Germinal center (tissue), 1 donor: ENCODE data around the gene RNU6-1.

Experiments used
- DNase-seq: peaks from one replicate; pipeline ENCODE4 v3.0.0; 2012; ENCODE audit warnings: mixed read lengths, low spot score

RNU6-1 gene

GRCh38 chr15:67820992-67821783 lies 18.7 kb downstream of the RNU6-1 start:
- DNase-seq, result no peak

- DNase-seq, result no peak
Observed at GRCh38 chr15:67820122-67820991, 19.5 kb downstream of the RNU6-1 start.

DNA sequence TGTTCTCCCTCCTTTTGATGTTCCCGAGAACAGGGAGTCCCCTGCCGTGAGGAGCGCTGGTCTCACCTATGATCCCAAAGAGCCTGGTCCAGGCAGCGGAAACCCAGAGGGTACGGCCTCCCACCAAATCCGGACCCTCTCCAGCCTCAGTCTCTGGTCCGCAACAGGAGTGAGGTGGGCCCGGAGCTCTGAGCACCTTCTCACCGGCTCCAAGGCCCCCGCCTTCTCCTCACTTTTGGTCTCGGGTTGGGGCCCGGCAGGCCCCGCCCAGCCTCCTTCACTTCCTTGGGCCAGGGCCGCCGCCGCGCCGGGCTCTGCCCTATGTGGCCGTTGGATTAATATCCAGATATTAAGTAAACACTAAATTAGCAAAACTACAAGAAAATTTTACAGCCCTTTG lies 20.2 kb downstream of the RNU6-1 start:
- DNase-seq, result no peak

DNA sequence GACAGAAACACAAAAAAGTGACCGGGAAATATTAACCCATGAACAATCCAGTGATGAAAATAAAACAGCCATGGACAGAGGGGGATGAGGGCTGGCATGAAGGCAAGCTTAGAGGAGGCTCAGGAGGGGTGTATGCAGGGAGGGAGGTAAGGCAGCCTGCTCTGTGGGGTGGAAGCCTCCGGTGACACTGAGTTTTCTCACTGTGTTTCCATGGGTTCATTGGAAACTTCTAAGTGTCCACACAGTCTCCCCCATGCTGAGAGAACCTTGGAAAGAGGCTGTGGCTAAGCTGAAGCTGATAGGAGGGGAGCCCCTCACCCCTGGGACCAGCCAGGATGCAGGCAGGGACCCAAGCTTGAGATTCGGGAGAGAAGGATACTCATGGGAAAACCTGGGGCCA lies 21.4 kb downstream of the RNU6-1 start:
- no peak for DNase-seq

- no peak for DNase-seq
Observed at GRCh38 chr15:67816668-67817067, 23.2 kb downstream of the RNU6-1 start.

DNA sequence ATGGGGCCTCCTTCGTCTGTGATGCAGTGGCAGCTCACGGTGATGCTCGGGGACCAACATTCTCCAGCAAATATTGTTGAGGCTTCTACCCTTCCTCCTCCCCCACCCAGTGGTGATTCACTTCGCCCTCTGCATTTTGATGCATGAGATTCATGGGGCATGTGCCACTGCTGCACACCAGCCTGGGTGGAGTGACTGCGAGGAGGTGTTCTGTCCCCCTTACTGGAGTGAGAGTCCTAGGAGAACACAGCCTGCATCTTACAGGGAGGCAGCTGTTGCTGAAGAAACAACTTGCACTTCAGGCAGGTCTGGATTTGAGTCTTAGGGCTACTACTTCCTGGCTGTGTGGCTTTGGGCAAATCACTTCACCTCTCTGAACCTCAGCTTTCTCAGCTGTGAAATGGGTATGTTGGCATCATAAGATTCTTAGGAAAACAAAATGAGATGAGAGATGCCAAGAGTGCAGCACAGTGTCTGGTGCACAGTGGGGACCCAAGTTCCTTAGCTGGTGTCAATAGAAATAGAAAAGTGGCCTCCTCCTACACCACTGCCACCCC lies 24.7 kb downstream of the RNU6-1 start:
- no peak for DNase-seq

DNA sequence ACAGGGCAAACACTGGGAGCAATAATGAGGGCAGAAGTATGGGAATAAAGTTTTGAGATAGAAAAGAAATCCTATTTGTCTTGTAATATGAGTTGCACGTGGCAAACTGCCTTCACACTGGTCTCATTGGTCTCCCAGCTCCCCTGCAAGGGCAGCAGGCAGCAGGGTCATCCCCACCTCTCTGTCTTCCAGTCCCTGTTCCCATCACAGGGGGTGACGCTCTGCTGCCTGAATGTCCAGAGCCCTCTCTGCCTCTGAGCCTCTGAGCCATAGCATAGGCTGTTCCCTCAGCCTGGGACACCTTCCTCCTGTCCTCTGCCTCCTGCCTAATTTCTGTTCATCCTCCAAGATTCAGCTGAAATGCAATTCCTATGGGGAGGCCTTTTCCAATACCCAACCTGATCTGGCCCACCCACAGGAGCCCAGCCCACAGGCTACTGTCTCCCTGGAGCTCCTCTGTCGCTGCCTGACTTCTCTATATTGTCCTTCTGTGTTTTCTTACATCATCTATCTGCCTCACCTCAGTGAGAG lies 26.7 kb downstream of the RNU6-1 start:
- DNase-seq, result no peak

GRCh38 chr15:67812241-67812644 lies 27.6 kb downstream of the RNU6-1 start:
- no peak for DNase-seq

DNA sequence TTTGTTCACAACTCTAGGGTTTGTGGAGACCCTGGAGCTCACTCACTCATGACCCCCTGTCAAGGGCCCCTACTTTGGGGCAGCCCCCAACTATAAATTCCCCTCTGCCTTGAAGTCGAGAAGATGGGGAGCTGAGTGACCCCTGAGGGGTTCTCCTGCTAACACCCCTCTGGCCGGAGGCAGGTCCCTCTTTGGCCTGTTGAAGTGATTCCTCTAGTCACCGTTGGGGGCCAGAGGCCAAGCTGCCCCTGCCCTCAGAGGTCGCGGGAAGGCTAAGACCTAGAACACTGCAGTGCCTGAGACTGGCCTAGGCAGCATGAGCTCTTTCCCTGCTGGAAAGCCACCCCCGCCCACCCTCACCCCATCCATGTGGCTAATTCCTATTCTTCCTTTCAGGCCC lies 30.0 kb downstream of the RNU6-1 start:
- DNase-seq, result no peak

DNA sequence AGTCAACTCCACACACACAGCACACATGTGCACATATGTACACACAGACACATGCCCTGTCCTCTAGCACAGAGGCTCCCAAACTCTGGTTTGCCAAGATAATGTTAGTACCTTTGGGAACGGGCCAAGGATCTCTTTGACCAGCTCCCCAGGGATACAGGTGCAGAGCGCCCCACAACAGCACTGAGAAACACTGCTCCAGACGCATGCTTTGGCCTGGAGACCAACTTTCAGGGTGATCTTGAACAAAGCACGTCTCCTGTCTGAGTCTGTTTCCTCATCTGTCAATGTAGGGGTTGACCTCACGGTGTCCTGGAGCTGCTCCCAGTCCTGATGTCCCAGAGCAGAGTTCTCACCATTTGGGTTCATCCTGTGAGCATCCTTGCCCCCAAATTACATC lies 30.4 kb downstream of the RNU6-1 start:
- no peak for DNase-seq

- DNase-seq, result no peak
Observed at GRCh38 chr15:67808821-67809220, 31.0 kb downstream of the RNU6-1 start.

GRCh38 chr15:67807836-67808235 lies 32.0 kb downstream of the RNU6-1 start:
- DNase-seq, result no peak

DNA sequence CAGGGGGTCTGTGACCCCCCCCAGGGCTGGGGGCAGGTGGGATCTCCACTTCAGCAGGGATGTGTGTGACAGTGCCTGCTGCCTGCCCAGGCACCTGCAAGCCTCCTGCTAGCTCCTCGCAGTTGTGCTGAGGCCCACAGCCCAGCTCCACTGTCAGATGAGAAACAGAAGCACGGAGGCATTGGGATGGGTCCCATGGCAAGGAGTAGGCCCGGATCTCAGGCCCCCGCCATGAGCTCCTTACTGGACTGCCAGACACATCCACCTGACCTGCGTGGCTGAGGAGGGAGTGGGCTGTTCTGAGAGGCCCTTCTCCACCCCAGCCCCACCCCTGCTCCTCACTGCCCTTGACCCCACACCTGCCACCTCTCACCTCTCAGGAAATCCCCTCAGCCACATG lies 32.7 kb downstream of the RNU6-1 start:
- DNase-seq, result no peak

GRCh38 chr15:67806536-67806935 lies 33.3 kb downstream of the RNU6-1 start:
- no peak for DNase-seq

DNA sequence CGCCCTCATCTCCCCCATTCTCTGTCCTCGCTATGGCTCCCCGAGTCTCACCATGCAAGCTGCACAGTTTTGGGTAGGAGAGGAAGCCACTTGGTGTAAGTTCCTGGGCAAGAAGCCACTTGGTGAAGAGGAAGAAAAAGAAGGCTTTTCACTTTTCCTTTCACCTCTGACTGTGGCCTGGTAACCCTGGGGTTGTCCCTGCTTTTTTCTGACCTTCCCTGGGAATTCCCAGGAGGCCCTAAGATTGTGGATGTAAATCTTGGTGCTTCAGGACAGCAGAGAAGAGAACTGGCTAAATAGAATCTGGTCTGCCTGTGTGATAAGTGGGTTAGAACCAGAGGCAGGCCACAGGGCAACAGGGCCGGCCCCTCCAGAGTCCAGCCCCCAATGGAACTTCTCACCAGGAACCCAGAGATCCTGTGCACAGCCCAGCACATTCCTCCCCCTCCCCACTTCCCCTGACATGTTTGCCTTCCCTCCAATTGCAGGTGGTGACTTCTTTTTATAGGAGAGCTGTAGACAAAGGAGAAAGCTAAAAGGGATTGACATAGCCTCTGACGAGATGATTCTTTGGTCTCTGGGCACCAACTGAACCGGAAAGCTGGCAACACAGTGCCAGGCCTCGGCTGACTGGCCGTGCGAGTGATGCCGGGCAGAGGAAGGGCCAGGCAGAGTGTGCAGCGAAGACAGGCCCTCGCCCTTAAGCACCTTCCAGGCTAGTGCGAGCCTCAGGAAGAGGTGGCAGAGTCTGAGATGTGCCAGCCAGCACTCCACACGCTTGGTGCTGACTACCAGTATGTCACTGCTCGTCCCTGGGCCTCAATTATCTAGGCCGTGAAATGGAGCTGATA lies 34.0 kb downstream of the RNU6-1 start:
- DNase-seq, result no peak

- no peak for DNase-seq
Observed at GRCh38 chr15:67805008-67805665, 34.7 kb downstream of the RNU6-1 start.

- DNase-seq, result no peak
Observed at GRCh38 chr15:67803996-67804843, 35.6 kb downstream of the RNU6-1 start.

- no peak for DNase-seq
Observed at GRCh38 chr15:67803299-67803698, 36.5 kb downstream of the RNU6-1 start.

DNA sequence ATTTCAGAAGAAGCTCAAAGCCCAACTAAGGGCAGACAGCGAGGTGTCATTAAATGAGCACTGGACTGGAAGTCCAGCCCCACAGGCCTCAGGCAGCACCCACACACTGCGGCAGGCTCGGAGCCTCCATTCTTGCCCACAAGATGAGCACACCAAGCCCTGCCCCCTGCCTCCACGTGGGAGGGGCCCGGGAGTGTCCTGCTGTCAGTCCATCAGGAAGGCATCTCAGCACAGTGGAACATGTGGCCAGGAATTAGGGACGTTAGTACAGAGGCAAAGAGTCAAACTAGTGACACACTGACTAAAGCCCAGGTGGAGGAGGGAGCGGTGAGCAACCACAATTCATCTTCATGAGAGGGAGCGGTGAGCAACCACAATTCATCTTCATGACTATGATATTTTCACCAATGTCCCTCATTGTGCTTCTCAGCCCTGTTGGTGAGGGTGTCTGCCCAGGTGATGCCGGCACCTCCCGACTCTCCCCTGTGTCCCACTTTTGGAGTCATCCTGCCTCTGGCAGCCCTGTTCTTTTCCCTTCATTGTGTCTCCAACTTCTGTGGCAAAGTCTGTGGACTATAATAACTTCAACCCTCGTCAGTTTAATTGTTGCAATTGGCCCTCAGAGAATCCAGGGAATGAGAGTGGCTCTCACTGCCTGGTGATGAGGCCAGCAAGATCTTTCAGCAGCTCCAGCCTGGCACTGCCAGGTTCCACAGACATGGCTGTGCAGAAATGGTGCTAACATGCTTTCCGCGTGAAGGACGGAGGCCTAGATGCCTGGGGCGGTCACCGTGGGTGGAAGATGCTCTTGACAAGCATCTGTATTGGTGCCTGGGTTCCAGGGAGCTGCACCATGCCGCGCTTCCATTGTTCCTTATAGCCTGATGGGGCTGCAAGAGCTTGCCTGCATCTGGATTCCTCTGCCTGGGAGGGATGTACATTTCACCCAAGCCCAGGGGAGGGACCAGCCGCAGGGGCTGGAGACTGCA lies 37.6 kb downstream of the RNU6-1 start:
- DNase-seq, result no peak
